Measurements from ENCODE around the gene RTN4IP1.
"Not testable (repeated sequence)": the region's sequence is repeated elsewhere in the genome, so short reads cannot be mapped to it uniquely, and the experiment has no call there.

Gene RTN4IP1

DNA sequence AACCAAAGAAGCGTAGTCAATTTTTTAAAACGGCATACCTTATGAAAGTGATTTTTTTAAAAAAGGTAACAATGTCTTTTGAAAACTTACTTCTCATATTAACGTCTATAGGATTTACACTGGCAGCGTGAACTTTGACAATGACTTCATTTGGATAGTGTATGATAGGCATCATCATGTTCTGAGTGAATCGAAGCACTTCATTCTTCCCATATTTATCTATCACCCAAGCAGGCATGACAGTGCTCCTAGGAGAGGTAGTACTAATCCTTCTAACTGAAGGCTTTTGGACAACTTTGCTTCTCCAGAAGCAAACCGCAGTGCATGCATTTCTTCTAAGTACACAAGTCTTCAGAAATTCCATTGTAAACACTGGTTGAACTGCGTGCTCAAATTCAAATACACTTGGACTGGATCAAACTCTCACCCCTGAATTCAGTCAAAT is 618 bp downstream of the RTN4IP1 start:
- DNase-seq (ENCODE audit: low read depth in 3 of 3, low spot score in 1 of 3) = no peak

DNA sequence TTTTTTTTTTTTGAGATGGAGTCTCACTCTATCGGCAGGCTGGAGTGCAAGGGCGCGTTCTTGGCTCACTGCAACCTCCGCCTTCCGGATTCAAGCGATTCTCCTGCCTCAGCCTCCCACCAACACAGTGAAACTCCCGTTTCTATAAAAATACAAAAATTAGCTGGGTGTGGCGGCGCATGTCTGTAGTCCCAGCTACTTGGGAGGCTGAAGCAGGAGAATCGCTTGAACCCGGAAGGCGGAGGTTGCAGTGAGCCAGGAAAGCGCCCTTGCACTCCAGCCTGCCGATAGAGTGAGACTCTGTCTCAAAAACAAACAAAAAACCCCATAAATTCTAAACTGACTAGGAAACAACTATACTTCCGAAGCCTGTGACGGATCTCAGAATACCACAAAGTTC is 1.5 kb downstream of the RTN4IP1 start:
- not testable (repeated sequence) for DNase-seq (ENCODE audit: low read depth in 3 of 3, low spot score in 1 of 3)

DNA sequence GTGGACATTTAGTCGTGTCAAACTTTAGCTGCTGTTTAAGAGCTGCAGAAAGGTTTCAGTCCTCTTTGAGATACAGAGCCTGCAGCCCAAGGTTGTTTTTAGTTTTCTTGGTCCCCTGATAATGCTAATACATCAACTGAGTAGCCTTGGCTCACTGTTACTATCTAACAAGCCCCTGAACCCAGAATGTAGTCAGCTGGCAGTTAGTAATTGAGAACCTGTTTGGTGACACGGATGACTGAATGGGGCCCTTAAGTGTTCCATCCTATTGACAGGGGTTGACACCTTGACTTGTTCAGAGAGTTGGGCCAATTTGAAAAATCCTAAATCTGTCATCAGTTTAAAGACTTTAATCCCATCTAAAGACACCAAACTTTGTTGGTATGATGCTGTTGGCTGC is 2.8 kb downstream of the RTN4IP1 start:
- no peak for DNase-seq (ENCODE audit: low read depth in 3 of 3, low spot score in 1 of 3)

DNA sequence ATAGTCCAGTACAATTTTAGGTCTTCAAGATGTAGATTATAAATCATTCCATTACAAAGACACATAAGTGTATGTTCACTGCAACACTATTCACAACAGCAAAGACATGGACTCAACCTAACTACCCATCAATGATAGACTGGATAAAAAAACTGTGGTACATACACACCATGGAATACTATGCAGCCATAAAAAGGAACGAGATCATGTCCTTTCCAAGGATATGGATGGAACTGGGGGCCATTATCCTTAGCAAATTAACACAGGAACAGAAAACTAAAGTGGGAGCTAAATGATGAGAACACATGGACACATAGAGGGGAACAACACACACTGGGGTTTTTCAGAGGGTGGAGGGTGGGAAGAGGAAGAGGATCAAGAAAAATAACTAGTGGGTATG is 6.3 kb downstream of the RTN4IP1 start:
- no peak for DNase-seq (ENCODE audit: low read depth in 3 of 3, low spot score in 1 of 3)

DNA sequence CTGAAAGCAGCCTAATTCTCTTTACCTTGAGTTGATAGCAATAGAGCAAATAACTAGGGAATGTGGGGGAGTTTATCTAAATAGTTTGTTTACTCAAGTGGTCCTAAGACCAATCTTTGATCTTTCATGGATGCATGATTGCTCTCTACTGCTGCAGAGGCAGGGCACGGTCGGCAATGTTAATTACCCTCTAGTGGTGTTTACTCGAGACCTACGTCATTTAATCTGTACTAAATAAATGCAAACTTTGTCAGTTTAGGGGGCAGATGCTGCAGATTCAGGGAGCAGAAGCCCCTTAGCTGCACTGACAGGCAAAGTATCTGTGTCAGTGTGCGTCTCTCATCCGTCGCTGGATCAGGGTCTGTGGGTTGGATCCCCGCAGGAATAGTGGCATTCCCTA is 6.9 kb downstream of the RTN4IP1 start:
- no peak for DNase-seq (ENCODE audit: low read depth in 3 of 3, low spot score in 1 of 3)

DNA sequence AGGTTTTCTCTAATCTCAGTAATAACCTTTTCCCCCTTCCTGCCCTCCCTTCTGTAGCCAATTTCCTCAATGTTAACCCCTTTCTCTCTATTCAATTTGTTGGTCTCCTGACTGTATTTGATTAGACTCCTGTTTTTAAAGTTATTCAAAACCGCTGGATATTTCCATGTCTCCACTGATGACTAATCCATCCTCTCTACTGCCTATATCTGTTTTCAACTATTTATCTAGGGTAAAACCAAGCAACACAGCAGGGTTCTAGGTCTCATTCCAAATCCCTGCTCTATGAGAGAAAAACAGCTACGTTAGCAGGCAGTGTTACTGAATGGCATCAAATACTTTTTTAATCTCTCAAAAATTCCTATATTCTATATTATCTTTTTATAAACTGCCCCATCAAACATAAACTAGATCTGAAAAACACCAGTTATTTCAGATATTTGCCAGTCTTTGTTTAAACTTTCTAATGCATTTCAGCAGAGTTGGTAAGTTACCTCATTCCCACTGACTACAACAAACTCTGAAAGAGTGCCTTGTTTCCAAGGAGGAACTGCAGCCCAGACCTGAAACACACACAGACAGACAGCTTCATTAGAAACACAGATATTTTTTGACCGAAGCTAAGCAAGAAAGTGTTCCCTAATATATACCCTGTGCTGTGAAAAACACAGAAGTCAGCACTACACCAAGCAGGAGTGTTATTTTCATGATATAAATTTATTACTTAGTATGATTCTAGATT is 8.2 kb downstream of the RTN4IP1 start:
- no peak for DNase-seq (ENCODE audit: low read depth in 3 of 3, low spot score in 1 of 3)

DNA sequence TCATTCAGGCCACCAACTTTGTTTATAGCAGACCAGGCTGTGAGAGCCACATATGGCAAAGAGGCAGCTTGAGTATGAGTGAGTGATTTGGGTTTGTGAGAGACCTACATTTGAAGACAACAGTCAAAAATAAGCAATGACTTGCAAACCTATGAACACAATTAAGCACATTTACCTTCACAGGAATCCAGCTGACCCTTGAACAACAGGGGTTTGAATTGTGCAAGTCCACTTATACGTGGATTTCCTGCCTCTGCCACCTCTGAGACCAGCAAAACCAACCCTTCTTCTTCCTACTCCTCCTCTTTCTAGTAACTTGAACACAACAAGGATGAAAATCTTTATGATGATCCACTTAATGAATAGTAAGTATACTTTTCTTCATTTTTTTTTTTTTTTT is 10.1 kb downstream of the RTN4IP1 start:
- DNase-seq (ENCODE audit: low read depth in 3 of 3, low spot score in 1 of 3) = no peak

DNA sequence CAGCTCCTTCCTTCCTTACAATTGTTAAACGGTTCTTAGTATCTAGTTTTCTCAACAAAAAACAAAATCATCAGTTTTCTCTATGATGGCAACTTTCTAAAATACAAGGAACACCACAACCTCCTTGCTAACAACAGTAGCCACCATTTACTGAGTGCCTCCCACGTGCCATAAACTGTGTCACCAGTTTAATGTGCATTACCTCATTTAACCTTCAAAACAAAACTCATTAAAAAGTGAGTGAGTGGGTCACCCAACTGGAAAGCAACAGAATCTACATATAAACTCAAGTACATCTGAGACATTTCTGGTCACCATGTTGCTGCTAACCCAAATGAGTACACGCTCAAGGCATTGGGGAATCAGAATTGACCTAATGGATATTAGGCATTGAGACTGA is 11.0 kb downstream of the RTN4IP1 start:
- DNase-seq (ENCODE audit: low read depth in 3 of 3, low spot score in 1 of 3) = no peak

DNA sequence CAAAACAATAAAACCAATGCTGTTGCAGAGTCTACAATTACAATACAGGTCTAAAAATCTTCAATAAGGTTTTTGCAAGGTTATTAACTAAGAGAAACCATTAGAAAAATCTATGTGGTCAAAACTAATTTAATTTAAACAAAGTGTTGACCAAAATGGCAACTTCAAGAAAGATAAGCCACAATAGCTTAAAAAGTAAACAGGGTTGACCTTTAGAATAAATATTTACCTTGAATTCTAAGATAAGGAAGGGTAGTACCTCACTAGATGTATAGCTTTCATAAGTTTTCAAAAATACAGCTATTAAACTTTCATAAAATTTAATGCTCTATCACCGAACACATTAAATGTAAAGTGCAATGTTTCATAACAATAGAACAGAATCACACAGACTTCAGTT is 11.4 kb downstream of the RTN4IP1 start:
- DNase-seq (ENCODE audit: low read depth in 3 of 3, low spot score in 1 of 3) = no peak

DNA sequence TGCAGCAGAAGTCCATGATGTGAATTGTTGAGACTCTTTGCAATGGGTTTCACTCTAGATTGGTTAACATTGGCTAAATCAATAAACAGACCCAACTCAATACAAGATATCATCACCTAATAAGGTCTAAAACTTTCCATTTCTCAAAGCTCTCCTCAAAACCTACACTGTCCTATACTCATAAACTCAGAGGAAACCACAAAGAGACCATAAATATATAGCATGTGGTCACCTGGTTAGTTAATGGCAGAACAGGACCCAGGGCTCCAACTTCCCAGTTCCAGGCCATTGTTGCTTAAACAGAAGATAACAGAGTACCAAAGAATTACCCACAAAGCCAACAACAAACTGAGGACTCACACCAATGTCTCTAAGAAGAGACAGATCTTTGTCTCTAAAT is 12.0 kb downstream of the RTN4IP1 start:
- no peak for DNase-seq (ENCODE audit: low read depth in 3 of 3, low spot score in 1 of 3)

DNA sequence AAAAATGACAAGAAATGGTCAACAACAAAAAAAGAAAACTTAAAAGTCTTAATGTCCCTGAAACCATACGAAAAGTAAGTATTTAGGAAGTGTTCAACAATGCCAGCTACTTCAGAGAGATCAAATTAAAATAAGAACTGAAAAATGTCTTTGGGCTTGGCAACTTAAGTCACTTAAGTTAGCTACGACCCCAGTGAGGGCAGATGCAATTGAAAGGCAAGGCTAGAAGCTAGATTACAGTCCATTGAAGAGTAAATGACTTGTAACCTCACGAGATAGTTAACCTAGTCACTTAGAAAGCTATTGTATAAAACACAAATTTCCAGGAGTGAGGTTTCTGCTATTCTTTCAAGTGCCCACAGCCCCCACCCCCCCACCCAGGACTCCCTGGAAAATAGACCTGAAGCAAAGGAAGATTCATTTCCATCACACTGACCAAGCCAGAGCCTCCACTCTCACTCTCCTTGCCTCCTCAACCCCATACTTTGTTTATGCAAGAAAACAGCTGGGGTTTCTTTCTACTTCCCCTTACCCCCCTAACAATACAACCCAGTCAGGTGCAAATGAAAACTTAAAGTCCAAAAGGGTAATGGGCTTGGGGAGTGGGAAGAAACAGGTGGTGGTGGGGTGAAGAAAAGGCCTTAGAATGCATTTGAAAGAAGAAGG is 14.6 kb downstream of the RTN4IP1 start:
- DNase-seq (ENCODE audit: low read depth in 3 of 3, low spot score in 1 of 3) = no peak

DNA sequence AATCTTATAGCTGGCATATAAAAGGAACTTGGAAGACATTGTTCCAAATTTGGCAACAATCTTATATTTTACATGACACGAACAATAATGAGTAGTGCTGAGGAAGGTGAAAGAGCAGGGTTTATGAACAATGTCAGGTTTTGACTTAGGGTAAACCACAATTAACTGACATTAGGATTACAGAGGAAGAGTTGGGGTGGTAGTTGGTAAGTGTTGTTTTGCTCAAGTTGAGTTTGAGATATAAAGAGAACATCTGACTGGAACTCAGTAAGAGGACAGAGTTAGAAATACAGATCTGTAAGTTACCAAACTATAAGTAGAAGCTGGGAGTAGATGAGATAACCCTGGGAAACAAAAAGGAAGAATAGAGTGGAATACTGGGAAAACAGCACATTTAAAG is 15.1 kb downstream of the RTN4IP1 start:
- DNase-seq (ENCODE audit: low read depth in 3 of 3, low spot score in 1 of 3) = no peak

DNA sequence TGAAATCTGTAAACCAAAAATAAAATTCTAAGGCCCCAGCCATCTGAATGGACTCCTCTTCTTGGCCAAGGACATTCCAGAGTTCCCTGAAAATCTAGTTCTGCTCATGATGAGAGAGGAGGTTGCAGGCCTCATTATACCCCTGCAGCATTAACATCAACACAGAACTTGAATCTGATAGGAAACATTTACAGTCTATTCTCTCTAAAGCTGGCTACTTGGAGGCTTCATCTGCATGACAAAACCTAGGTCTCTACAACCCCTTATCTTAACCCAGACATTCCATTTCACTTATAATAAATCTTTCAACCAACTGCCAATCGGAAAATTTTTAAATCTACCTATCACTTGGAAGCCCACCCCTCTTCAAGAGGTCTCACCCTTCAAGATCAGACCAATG is 15.7 kb downstream of the RTN4IP1 start:
- DNase-seq (ENCODE audit: low read depth in 3 of 3, low spot score in 1 of 3) = no peak

DNA sequence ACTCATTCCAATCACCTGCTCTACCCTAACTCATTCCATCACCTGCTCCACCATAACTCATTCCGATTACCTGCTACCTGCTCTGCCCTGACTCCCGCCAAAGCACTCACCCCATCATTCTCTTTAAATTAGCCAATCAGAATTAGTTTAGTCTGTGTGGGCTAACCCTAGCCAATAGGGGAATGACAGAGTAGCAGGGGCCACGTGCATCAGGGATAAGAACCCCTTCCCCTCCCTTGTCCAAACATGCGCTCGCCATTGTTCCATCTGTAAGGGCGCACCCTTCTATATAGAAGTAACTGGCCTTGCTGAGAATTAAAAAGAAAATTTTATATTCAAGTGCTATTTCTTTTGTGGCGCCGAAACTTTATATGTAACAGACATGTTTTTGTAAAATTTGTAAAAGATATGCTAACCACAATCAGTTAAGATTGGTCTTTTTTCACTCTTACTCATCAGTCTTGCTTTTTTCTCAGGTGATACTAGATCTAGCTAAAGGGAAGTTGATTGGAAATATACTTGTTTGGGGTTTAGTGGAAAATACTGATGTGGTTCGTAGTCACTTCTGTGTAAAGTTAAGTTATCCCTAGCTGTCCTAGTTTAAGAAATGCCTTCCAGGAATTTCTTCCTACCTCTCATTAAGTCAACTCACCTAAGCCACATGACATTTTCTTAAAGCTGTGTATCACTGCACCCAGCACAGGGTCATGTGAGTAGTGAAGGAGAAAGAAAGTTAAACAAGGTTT is 16.5 kb downstream of the RTN4IP1 start:
- no peak for DNase-seq (ENCODE audit: low read depth in 3 of 3, low spot score in 1 of 3)

DNA sequence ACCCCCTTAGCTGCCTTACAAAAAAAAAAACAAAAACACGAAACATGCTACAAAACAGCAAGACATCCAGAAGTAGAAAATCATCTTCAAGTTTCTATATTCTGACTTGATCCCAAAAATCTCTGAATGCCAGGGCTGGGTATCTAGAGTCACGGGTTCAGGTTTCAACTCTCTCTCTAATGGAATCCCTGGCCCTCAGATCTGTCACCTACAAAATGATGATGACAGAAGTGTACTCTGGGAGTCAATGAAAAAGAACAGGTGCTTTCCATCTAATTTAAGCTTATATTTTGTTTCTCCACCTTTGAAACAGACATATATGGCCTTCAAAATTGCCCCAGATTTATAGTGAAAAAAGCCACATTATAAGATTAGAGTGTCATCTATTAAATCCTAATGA is 18.3 kb downstream of the RTN4IP1 start:
- no peak for DNase-seq (ENCODE audit: low read depth in 3 of 3, low spot score in 1 of 3)

DNA sequence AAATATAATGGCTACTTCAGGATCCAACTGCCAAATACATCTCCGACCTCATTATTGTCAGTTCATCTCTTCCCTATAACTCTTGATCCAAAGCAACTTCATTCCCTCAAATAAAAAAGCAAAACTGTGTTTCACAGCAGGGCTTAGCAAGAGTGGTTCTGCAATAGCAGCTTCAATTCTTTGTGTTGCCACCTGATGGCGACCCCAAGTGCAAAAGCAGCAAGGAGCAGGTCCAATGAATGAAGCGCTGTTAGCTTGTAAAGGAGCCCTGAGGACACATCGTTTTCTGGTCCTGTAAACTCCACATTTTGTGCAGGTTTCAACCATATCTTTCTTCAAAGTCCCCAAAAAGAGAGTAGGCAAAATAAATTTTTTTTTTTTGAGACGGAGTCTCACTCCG is 19.6 kb downstream of the RTN4IP1 start:
- DNase-seq (ENCODE audit: low read depth in 3 of 3, low spot score in 1 of 3) = no peak

DNA sequence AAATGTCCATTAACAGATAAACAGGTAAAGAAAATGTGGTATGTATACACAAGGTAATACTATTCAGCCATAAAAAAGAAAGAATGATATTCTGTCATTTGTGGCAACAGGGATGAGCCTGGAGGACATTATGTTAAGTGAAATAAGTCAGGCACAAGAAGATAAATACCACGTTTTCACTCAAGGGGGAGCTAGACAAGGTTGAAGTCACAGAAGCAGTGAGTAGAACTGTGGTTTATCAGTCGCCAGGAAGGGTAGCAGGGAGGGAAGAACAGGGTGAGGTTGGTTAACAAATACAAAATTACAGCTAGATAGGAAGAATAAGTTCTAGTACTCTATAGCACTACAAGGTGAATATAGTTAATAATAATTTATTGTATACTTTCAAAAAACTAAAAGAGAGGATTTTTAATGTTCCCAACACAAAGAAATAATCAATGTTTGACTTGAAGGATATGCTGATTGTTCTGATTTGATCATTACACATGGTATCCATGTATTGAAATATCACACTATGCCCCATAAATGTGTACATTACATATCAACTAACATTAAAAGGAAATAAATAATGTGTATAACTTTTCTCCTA is 21.1 kb downstream of the RTN4IP1 start:
- DNase-seq (ENCODE audit: low read depth in 3 of 3, low spot score in 1 of 3) = no peak

DNA sequence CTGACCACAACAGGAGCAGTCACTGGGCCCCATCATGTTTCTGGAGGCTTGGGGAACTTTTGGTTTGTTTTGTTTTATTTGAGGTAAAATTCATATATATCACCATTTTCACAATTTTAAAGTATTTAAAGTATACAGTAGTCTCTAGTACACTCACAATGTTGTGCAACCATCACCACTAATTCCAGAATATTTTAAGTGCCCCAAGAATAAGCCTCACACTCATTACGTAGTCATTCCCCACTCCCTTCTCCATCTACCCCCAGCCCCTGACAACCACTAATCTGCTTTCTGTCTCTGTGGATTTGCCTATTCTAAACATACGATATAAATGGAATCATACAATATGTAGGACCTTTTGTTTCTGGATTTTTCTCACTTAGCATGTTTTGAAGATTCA is 29.0 kb downstream of the RTN4IP1 start:
- DNase-seq (ENCODE audit: low read depth in 3 of 3, low spot score in 1 of 3) = no peak

DNA sequence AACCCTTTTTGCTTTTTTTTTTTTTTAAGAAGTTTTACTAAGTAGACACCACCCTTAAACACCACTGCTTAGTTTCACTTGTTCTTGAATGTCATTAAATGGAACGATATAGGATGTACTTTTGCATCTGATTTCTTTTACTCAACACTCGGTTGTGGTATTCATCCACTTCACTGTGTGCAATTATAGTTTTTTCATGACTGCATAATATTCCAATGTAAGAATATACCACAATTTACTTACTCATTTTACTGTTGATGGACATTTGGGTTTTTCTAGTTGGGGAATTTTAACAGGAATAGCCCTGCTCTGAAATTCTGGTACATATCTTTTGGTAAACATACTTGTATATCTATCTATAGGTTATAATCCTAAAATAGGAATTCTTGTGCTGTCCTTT is 29.9 kb downstream of the RTN4IP1 start:
- no peak for DNase-seq (ENCODE audit: low read depth in 3 of 3, low spot score in 1 of 3)

DNA sequence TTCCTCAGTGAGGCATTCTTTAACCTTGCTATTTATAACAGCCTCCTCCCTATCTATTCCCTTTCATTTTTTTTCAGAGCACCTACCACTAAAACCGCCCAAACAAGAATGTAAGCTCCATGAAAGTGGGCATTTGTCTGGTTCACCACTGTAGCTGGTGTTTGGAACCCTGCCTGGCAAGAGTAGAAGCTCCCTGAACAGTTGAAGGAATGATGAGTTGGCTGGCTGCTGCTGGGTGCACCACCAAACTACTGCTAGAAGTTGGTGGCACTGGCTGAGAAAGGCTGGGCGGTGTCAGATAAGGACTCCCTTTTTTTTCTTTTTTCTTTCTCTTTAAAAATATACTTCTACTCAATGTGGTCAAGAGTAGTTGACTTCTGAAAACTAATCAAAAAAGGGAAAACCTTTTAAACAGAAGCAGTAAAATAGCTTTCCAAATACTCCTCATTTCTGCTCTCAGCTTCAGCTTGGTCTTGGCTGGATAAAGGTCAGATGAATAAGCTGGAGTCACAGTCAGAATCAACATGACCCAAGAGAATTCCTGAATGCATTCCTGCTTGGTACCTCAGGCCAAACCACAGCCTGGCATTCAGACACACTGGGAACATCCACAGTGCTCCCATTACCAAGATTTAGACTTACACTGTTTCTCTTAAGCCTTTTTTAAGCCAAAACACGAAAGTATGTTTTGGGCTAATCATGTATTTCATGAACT is 38.0 kb downstream of the RTN4IP1 start:
- DNase-seq (ENCODE audit: low read depth in 3 of 3, low spot score in 1 of 3) = no peak

DNA sequence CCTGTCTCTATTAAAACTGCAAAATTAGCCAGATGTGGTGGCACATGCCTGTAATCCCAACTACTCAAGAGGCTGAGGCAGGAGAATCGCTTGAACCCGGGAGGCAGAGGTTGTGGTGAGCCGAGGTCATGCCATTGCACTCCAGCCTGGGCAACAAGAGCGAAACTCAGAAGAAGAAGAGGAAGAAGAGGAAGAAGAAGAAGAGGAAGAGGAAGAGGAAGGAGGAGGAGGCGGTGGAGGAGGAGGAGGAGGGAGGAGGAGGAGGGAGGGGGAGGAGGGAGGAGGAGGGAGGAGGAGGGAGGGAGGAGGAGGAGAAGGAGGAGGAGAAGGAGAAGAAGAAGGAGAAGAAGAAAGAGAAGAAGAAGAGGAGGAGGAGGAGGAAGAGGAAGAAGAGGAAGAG is 40.4 kb downstream of the RTN4IP1 start:
- not testable (repeated sequence) for DNase-seq (ENCODE audit: low read depth in 3 of 3, low spot score in 1 of 3)

Data from stimulated activated CD4-positive, alpha-beta T cell treated with anti-CD3 and anti-CD28 coated beads, TNF-alpha, amount 100 ng/mL, for 1 hour (primary cell).